ENCODE data around the gene MACO1. TPM values are rescaled to one million over a fixed set of nuclear protein-coding genes. Genes with fewer than 3 reads are reported as not detected.

Gene MACO1
- total and polyA plus RNA-seq, 9 of the 15 experiments (the other 6 are each of a cell fraction or from before 2014, with no cell fraction given), result 4.6 to 28.4 (median 21.7) TPM

GRCh38 chr1:25544243-25544764 is 113.6 kb downstream of the MACO1 start (continued):
- no peak for TF ChIP-seq ZBTB12 (CRISPR knock-in tag; IDR thresholded peaks at IDR 0.05)
- no peak for TF ChIP-seq MTA3 (IDR thresholded peaks at IDR 0.05; ENCODE audit: borderline replicate concordance)
- TF ChIP-seq XRCC4 (IDR thresholded peaks at IDR 0.05; ENCODE audit: extremely low read depth, insufficient read depth, insufficient read length), result no peak
- TF ChIP-seq CHD7 (IDR thresholded peaks at IDR 0.05; ENCODE audit: low read depth, low read length), result no peak
- TF ChIP-seq ZZZ3 (IDR thresholded peaks at IDR 0.05), result no peak
- no peak for TF ChIP-seq PTBP1 (IDR thresholded peaks at IDR 0.05; ENCODE audit: low read depth, low read length)
- no peak for TF ChIP-seq MBD2 (IDR thresholded peaks at IDR 0.05; ENCODE audit: borderline replicate concordance, low read depth)
- 0 out of 2 replicates have a peak, but pooled peaks have one; percentile 30 for TF ChIP-seq ELF2 (CRISPR knock-in tag; IDR thresholded peaks at IDR 0.05)
- TF ChIP-seq CTBP1 (IDR thresholded peaks at IDR 0.05; ENCODE audit: borderline replicate concordance), result no peak
- TF ChIP-seq RERE (CRISPR knock-in tag; IDR thresholded peaks at IDR 0.05; ENCODE audit: borderline replicate concordance), result no peak
- TF ChIP-seq WHSC1 (IDR thresholded peaks at IDR 0.05; ENCODE audit: low read length), result no peak

Data from K562 (cell line).